SH-SY5Y (cell line): Measurements from ENCODE around the gene APOO.

Experiments
- GATA2 ChIP-seq: IDR thresholded peaks from 2 replicates; pipeline ENCODE4 v1.6.1; 2011; ENCODE audit warnings: mild to moderate bottlenecking, low read depth, low read length
- GATA3 ChIP-seq: IDR thresholded peaks from 2 replicates; pipeline ENCODE4 v1.6.1; 2011; ENCODE audit warnings: low read depth, mild to moderate bottlenecking, low read length, moderate library complexity

DNA sequence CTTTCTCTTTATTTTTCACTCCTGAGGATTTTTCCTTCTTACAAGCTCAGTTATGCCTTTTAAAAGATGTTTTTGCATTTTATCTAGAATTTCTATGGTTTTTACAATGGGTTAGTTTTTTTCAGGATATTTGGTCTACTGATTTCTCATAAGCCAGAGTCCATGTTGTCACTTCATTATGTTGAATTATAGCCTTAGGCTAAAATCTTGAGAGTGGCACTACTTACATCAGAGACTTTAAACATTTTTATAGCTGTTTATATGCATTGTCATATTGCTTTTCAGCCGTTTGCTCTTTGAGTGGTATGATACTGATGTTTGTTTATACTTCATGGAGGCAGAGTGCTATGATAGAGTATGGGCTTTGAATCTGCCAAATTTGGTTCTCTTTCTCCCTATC lies 36.5 kb upstream of the APOO start:
- TF ChIP-seq GATA2 (no peak), GATA3 (no peak)
